GM19025 (cell line): ENCODE results near the gene ZNF112.

Source experiments
- ATAC-seq: cut with Tn5 transposase; IDR thresholded peaks from one replicate; pipeline ENCODE4 v1.9.1; 2021; ENCODE audit warnings: mild to moderate bottlenecking, low read depth, moderate library complexity; ENCODE audit not compliant: unreplicated experiment

The ZNF112 gene

DNA sequence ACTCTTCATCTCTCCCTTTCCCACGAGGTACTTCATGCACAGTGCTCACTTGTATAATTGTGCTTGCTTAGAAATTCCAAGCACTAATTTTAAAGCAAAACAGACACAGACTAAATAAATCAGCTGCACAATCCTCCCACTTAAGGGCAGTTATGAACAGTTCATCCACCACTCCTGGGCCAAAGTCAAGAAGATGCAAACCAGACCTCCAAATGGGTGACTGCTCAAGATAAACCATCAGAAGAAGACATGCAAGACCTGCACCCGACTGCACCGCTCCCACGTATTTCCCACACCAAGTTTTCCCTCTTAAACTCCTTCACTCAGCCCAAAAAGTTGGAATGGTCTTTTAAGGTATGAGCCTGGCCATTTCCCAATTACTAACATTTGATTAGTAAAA, 71.5 kb downstream of the ZNF112 start:
- ATAC-seq: no peak

DNA sequence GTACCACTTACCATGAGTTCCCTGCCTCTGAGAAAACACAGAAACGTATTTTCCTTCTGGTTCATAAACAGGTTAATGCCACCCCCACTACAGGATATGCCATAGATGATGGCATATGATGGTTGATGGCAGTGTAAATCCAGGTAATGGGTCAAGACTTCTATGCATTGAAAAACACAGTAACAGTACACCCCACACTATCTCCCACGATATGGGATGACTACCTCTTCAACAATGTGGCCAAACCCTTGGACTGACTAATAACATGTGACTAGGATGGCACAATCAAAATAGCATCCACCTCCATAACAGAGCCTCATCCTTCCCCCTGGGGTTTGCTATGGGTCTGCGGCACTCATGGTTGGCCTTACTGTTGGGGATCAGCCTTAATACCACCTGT, 73.6 kb downstream of the ZNF112 start:
- no peak for ATAC-seq

DNA sequence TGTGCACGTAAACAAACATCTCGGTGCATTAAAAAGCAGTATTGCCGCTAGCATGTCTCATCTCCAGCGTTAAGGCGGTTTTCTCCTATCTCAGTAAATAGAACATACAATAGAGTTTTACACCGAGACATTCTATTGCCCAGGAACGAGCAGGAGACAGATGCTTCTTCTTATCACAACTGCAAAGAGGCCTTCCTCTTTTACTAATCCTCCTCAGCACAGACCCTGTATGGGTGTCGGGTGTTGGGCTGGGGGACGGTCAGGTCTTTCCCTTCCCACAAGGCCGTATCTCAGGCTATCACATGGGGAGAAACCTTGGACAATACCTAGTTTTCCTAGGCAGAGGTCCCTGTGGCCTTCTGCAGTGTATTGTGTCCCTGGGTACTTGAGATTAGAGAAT, 75.6 kb downstream of the ZNF112 start:
- ATAC-seq: no peak

DNA sequence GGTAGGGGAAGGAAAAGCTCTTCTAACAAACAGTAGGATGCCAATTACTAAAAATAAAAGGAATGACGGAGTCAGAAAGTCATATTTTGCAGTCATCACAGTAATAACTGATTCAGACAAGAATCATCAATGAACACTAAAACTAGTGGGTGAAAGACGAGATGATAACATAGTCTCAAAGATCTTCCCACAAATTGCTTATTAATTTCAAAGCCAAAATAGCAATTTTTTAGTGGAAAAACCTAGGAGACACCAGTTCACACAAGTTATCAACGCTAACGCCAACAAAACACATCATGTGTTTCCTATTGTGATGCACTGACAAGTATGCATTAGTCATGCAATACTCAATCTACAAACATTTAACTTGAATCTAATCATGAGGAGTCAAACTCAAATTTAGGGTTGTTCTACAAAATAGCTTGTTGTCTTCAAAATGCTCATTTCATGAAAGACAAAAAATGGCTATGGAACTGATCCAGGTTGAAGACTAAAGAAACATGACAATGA, 78.2 kb downstream of the ZNF112 start:
- ATAC-seq: no peak

DNA sequence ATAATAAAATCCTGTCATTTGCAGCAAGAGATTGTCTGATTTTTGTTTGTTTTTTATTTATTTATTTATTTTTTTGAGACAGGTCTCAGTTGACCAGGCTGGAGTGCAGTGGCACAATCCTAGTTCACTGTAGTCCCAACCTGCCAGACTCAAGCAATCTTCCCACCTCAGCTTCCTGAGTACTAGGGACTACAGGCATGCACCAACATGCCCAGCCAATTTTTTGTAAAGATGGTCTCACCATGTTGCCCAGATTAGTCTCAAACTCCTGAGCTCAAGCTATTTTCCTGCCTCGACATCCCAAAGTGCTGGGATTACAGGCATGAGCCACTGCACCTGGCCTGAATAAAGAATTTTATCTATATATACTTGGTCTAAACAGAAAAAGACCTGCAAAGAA, 79.1 kb downstream of the ZNF112 start:
- no peak for ATAC-seq
